ENCODE measurements around the gene ARHGAP26.

- no peak for TF ChIP-seq POLR2A (IDR thresholded peaks at IDR 0.05; ENCODE audit: low read depth)
- TF ChIP-seq POLR2AphosphoS5 (IDR thresholded peaks at IDR 0.05), result no peak
- TF ChIP-seq CTCF (IDR thresholded peaks at IDR 0.05), result no peak
Observed at GRCh38 chr5:142801495-142801871, 31.3 kb downstream of the ARHGAP26 start.
